ENCODE measurements around the gene SORCS2.

SORCS2 gene

DNA sequence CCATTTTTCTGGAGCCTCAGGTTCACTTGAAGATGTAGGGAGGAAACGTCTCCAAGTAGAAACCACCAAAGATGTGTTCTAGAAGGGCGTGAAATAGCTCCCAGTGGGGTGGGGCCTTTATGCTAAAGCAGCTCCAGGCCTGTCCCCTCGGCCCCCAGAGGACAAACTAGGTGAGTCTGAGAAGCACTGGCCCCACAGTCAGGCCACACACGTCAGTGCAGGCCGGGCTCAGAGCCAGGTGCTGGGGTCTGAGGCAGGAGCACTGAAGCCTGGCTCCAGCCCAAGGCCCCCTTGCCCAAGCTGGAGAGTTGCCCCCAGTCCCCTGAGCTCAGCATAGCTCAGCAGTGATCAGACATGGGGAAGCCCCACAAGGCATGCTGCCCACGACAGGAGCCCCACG lies 337.7 kb downstream of the SORCS2 start:
- DNase-seq (ENCODE audit: insufficient read length, low spot score) (no peak), FAIRE-seq (no peak)

GRCh38 chr4:7530932-7531639 lies 338.7 kb downstream of the SORCS2 start:
- DNase-seq (ENCODE audit: insufficient read length, low spot score) (no peak), FAIRE-seq (no peak)

DNA sequence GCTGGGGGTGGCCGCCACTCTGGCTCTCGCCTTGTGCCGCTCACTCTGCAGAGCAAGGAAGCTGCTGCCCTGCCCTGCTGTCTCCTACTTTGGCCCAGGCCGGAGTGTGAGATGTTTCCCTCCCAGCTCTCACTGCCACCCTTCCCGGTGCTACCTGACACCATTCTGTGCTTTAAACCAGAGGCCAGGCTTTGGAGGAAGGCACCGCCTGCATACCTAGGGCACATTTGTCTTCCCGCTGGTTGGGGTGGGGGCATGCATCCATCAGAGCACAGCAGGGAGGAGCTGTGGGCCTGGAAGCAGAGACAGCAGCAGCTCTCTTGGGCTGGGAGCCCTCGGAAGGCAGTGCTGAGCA lies 339.3 kb downstream of the SORCS2 start:
- no peak for FAIRE-seq
- no peak for DNase-seq (ENCODE audit: insufficient read length, low spot score)

- no peak for DNase-seq (ENCODE audit: insufficient read length, low spot score)
- FAIRE-seq = no peak
Observed at GRCh38 chr4:7532043-7532442, 339.7 kb downstream of the SORCS2 start.

DNA sequence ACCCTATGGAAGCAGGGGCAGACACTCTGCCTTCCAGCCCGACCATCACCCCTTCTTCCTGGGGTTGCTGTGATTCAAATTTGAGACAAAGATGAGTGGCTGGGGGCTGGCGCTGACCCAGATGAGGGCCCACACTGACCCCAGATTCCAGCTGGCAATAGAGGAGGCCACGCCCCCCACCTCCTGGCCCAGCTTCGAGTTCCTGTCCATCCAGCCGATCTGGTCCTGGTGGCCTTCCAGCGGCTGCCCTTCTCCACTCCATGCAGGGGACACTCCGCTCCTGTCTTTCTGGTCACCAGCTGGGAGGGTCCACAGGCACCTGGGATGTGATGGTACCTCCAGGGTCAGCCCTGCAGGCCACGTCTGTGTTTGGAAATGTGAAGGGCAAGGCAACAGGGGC lies 340.9 kb downstream of the SORCS2 start:
- DNase-seq (ENCODE audit: insufficient read length, low spot score) = no peak
- FAIRE-seq = no peak

DNA sequence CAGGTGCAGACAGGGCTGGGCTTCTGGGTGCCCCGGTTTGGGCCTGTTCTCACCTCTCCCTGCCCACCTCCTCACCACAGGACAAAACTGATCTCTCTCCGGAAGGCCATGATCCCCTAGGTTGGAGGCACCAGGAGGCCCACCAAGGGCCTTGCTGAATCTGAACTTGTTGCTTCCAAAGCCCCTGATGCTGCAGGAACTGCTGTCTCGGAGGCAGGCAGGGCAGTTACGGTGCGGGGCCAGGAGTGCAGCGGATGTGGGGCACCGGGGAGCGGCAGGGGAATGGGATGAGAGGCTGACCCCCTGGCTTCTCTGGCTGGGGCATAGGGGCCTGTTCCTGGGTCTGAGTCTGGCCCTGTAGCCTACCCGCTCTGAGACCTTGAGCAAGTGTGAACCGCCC lies 342.8 kb downstream of the SORCS2 start:
- FAIRE-seq = no peak
- DNase-seq (ENCODE audit: insufficient read length, low spot score) = no peak

DNA sequence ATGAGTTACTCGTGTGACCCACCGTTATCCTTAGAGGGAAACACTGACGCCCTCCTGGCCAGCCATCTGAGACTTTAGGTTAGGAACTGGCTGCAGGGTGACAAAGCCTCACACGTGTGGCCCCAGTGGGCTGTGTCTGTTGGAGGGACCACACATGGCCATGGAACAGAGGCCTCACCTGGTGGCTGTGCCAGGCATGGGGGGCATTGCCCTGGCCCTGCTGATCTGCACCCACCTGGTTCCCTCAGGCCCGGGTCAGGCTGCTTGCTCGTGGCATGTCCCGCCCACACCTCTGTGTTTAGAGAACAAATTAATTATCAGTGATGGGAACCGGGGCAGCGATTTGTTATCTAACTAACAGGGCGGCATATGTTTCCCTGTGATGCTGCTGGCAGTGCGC lies 343.3 kb downstream of the SORCS2 start:
- no peak for FAIRE-seq
- no peak for DNase-seq (ENCODE audit: insufficient read length, low spot score)

DNA sequence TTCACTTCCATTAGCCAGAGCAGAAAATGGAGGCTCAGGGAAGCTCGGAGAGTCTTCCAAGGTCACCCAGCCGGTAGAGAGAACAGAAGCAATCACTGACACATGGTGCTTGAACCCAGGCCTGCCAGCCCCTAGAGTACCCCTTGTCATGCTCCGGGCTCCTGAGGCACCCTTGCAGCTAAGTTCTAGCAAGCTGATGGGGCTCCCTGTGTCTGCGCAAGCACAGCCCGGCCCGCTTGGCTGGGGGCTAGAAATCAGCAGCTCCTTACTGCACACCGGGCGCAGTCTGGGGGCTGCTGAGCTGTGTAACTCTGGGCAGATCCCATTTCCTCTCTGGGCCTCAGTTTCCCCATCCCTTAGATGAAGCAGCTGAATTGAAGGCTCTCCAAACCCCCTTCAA lies 344.5 kb downstream of the SORCS2 start:
- DNase-seq (ENCODE audit: insufficient read length, low spot score) (no peak), FAIRE-seq (no peak)

DNA sequence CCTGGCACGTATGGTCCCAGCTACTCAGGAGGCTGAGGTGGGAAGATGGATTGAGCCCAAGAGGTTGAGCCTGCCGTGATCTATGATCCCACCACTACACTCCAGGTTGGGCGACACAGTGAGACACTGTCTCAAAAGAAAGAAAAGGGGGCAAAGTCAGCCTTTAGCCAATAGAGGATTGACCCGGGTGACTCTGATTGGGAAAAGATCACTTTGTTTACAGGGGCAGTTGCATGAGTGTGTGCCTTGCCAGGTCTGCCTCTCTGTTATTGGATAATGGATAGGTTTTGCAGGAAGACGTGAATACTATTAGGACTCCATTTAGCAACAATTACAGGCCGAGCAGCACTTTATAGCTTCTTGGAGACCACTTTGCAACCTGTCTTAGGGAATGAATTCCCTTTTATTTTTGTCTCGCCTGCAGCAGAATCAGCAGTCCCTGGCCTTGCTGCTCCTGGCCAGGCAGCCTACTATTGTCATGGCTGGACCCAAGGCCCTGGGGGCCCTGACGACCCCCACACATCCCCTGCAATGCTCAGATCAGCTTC lies 345.6 kb downstream of the SORCS2 start:
- DNase-seq (ENCODE audit: insufficient read length, low spot score) (no peak), FAIRE-seq (no peak)

- DNase-seq (ENCODE audit: insufficient read length, low spot score) (no peak), FAIRE-seq (no peak)
Observed at GRCh38 chr4:7538518-7538917, 346.2 kb downstream of the SORCS2 start.

DNA sequence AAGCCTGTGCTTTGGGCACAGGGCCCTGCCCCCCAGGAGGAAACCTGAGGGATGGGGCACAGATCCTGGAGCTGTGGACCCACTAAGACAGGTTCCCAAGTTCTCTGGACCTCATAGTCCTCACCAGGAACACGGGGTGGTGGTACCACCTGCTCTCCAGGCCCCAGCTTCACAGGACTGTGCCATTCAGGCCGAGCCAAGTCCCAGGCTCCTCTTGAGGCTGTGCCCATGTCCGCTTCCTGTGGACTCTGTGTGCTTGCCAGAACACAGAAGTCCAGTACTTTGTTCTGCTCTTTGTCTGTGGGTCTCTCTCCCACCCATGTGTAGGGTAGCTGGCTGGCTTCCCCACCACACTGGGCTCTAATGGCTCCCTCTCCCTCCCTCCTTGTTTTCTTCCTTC lies 346.8 kb downstream of the SORCS2 start:
- DNase-seq (ENCODE audit: insufficient read length, low spot score) (no peak), FAIRE-seq (no peak)

DNA sequence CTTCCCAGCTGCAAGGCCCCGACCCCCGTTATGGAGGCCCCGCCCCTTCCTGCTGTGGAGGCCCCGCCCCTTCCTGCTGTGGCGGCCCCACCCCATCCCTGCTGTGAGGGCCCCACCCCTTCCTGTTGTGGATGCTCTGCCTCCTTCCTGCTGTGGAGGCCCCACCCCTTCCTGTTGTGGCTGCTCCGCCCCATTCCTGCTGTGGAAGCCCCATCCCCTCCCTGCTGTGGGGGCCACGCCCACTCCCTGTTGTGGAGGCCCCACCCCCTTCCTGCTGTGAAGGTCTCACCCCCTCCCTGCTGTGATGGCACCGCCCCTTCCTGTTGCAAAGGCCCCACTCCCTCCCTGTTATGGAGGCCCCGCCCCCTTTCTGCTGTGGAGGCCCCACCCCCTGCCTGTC lies 347.3 kb downstream of the SORCS2 start:
- DNase-seq (ENCODE audit: insufficient read length, low spot score) = peak; percentile 88

DNA sequence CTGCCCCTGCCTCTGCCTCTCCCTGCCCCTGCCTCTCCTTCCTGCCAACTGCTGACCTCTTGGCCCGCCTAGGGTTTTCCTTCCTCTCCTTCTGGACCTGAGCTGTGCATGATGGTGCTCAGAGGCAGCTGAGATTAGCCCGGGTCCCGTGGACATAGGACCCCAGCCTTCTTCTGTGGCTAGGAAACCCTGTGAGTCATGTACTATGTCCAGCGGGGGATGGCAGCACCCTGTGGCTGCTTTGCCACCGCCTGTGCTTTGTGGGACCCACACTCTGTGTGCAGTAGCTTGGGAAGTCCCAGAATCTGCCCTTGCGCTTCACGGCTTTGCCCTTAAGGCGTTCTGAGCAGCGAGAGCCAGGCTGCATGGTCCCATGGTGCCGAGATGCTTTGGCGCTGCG lies 347.9 kb downstream of the SORCS2 start:
- DNase-seq (ENCODE audit: insufficient read length, low spot score) (peak; percentile 57), FAIRE-seq (no peak)

More for the DNA sequence above, 347.3 kb downstream of the SORCS2 start:
- FAIRE-seq = peak; percentile 97

GRCh38 chr4:7540654-7541413 lies 348.5 kb downstream of the SORCS2 start:
- no peak for FAIRE-seq
- no peak for DNase-seq (ENCODE audit: insufficient read length, low spot score)

- DNase-seq (ENCODE audit: insufficient read length, low spot score) (no peak), FAIRE-seq (peak; percentile 48)
Observed at GRCh38 chr4:7541414-7541810, 349.1 kb downstream of the SORCS2 start.

- DNase-seq (ENCODE audit: insufficient read length, low spot score) (no peak), FAIRE-seq (no peak)
Observed at GRCh38 chr4:7542781-7543180, 350.4 kb downstream of the SORCS2 start.

DNA sequence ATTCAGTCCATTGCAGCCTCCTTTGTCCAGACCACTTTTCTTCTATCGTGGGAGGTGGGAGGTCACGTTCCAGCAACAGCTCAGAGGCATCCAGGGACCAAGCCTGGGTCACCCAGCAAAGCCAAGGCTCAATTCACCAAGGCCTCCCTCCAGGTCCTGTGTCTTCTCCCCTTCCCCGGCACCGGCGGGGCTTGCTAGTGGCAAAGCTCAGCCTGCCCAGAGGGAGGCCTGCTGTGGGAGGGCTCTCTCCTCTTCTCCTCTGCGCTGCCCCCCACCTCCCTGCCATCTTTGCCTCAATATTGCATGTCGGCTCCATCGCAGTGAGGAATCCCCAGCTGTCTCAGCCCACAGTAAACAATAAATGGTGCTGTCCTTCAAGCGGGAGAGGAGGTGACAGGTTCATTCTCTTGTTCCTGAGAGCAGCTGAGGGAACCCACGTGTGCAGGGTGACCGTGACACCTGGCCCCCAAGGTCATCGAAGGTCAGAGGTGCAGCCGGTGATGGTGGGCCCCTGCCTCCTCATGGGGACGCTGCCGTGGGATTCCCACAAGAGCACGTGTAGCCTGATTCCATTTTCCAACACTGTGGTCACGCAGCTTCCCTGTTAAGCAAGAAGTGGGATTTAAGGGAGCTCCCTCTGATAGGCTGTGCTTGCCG lies 353.9 kb downstream of the SORCS2 start:
- FAIRE-seq = no peak
- no peak for DNase-seq (ENCODE audit: insufficient read length, low spot score)

GRCh38 chr4:7546809-7547367 lies 354.6 kb downstream of the SORCS2 start:
- DNase-seq (ENCODE audit: insufficient read length, low spot score) = peak; percentile 45
- peak; percentile 48 for FAIRE-seq

- DNase-seq (ENCODE audit: insufficient read length, low spot score) = no peak
- no peak for FAIRE-seq
Observed at GRCh38 chr4:7547368-7548040, 355.2 kb downstream of the SORCS2 start.

DNA sequence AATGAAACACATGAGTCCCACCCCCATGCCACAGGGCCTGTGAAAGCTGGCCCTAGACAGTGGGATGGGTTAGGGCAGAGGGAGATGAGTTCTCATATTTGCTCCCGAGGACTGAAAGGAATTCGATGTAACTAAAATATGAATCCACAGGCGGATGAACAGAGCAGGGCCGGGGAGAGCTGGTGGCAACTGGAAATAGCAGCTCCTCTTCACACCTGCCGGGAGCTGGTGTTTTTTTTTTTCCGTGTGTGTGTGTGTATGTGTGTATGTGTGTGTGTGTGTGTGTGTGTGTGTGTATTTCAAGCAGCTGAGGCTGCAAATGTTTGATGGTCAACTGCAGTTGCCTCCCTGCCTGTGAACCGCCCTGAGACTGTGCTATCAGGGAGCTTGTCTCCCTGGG lies 357.5 kb downstream of the SORCS2 start:
- DNase-seq (ENCODE audit: insufficient read length, low spot score) = no peak
- FAIRE-seq = no peak

DNA sequence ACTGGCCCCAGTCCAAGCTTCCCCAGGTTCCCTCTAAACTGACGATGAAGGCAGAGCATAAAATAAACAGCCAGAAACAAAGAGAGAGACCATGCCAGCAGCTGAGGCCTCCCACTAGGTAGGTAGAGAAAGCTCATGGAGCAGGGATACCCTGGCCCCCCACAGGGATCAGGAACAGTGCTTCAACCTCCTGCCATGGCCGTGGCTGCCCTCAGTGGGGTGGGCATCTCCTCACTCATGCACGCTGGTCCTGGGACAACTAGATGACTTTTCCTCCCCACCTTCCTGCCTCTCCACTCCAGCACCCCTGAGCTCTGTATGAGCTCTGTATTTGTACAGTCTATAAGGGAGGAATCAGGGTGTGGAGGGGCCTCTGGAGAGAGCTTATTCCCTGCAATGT lies 360.1 kb downstream of the SORCS2 start:
- FAIRE-seq (no peak), DNase-seq (ENCODE audit: insufficient read length, low spot score) (no peak)
